Activated CD8-positive, alpha-beta T cell treated with anti-CD3 and anti-CD28 coated beads, Interleukin-2, amount 10 ng/mL, durations not matched to agents 7 days and 5 days (primary cell): Measurements from ENCODE around the gene ZBTB16. TPM values are rescaled to one million over a fixed set of nuclear protein-coding genes. Genes with fewer than 3 reads are reported as not detected.

Experiments
- ATAC-seq: fragments of 150-1000 bp; cut with Tn5 transposase; one replicate; pipeline ENCODE4 v1.10.0; 2021; ENCODE audit warnings: moderate library complexity
- CTCF ChIA-PET: fragments of 350-600 bp; sonication (Branson Sonifier 250); formaldehyde crosslinking; loops from one replicate; lab custom pipeline; 2021; ENCODE audit warnings: antibody characterized with exemption; lab: Charles Lee
- POLR2A ChIA-PET: fragments of 350-600 bp; sonication (Branson Sonifier 250); formaldehyde crosslinking; loops from one replicate; lab custom pipeline; 2021; ENCODE audit warnings: antibody characterized with exemption; lab: Charles Lee
- DNase-seq: peaks from one replicate; pipeline ENCODE4 v3.0.0-alpha.2; 2020
- H3K27ac Mint-ChIP-seq: one replicate; pipeline ENCODE4 v1.8.0; 2021; ENCODE audit warnings: mild to moderate bottlenecking, mixed read lengths
- H3K27me3 Mint-ChIP-seq: one replicate; pipeline ENCODE4 v1.8.0; 2021; ENCODE audit warnings: low read depth, mixed read lengths
- H3K36me3 Mint-ChIP-seq: one replicate; pipeline ENCODE4 v1.8.0; 2021; ENCODE audit warnings: low read depth, mixed read lengths
- H3K4me1 Mint-ChIP-seq: one replicate; pipeline ENCODE4 v1.8.0; 2021; ENCODE audit warnings: low read depth, mixed read lengths
- H3K4me3 Mint-ChIP-seq: one replicate; pipeline ENCODE4 v1.8.0; 2021; ENCODE audit warnings: mild to moderate bottlenecking, mixed read lengths
- H3K9me3 Mint-ChIP-seq: one replicate; pipeline ENCODE4 v1.8.0; 2022; ENCODE audit warnings: mixed read lengths; ENCODE audit not compliant: insufficient read depth
- total RNA-seq, 2 experiments: library from RNA; stranded (reverse); gene quantifications; one replicate each; pipeline ENCODE4 v1.2.3, GENCODE V29; 2021

Gene ZBTB16
- total RNA-seq, 2 experiments from 2014 or later: 16.3 to 16.4 TPM

GRCh38 chr11:114170226-114170625 is 110.7 kb downstream of the ZBTB16 start:
- DNase-seq: no peak
- CTCF ChIA-PET: interaction anchor here (0.6 to 9.5 kb wide), 5 partner anchors 11 to 404 kb away, joined by 3 to 89 read pairs (median 4); no protein-coding TSS in a partner anchor
- no peak for ATAC-seq
- no peaks in the 10 kb centered on the region for H3K27me3 Mint-ChIP-seq
- H3K27ac Mint-ChIP-seq: no peak overlapping the region
- no peaks in the 10 kb centered on the region for H3K9me3 Mint-ChIP-seq
- POLR2A ChIA-PET: interaction anchor here (1.0 to 1.7 kb wide), 2 partner anchors 10 to 13 kb away, joined by 3 to 6 read pairs; no protein-coding TSS in a partner anchor
- H3K36me3 Mint-ChIP-seq: peaks cover 9% of the 10 kb centered on the region
- peaks cover 99% of the 10 kb centered on the region for H3K4me1 Mint-ChIP-seq
- H3K4me3 Mint-ChIP-seq: no peak overlapping the region

- peak overlapping the region; percentile 89 for H3K27ac Mint-ChIP-seq
These were observed 111.9 kb downstream of the ZBTB16 start for GRCh38 chr11:114171257-114172054.

GRCh38 chr11:114172055-114172861 is 112.7 kb downstream of the ZBTB16 start:
- POLR2A ChIA-PET: interaction anchor here (0.6 to 2.5 kb wide), 3 partner anchors 12 to 61 kb away, joined by 3 to 18 read pairs (median 4); no protein-coding TSS in a partner anchor
- peak overlapping the region; percentile 89 for H3K27ac Mint-ChIP-seq
- peak; percentile 56 for ATAC-seq
- peak overlapping the region; percentile 47 for H3K4me3 Mint-ChIP-seq
- no peaks in the 10 kb centered on the region for H3K27me3 Mint-ChIP-seq
- peaks cover 85% of the 10 kb centered on the region for H3K4me1 Mint-ChIP-seq
- no peaks in the 10 kb centered on the region for H3K9me3 Mint-ChIP-seq
- CTCF ChIA-PET: interaction anchor here (0.7 to 9.5 kb wide), 7 partner anchors 9 to 137 kb away, joined by 3 to 89 read pairs (median 4); no protein-coding TSS in a partner anchor
- DNase-seq: no peak
- peaks cover 16% of the 10 kb centered on the region for H3K36me3 Mint-ChIP-seq

More at GRCh38 chr11:114171257-114172054, 111.9 kb downstream of the ZBTB16 start:
- Mint-ChIP-seq H3K36me3 (peaks cover 16% of the 10 kb centered on the region), H3K27me3 (no peaks in the 10 kb centered on the region), H3K9me3 (no peaks in the 10 kb centered on the region), H3K4me1 (peaks cover 91% of the 10 kb centered on the region), H3K4me3 (no peak overlapping the region)
- ATAC-seq: no peak
- DNase-seq: no peak
- POLR2A ChIA-PET: interaction anchor here (0.7 to 2.5 kb wide), 4 partner anchors 8 to 12 kb away, joined by 3 to 18 read pairs (median 5); no protein-coding TSS in a partner anchor
- CTCF ChIA-PET: interaction anchor here (0.8 to 9.5 kb wide), 6 partner anchors 10 to 136 kb away, joined by 3 to 89 read pairs (median 5); no protein-coding TSS in a partner anchor

- H3K27ac Mint-ChIP-seq: peak overlapping the region; percentile 89
- no peaks in the 10 kb centered on the region for H3K27me3 Mint-ChIP-seq
- H3K4me3 Mint-ChIP-seq: peak overlapping the region; percentile 47
- H3K9me3 Mint-ChIP-seq: no peaks in the 10 kb centered on the region
- ATAC-seq: peak; percentile 74
- peaks cover 16% of the 10 kb centered on the region for H3K36me3 Mint-ChIP-seq
- H3K4me1 Mint-ChIP-seq: peaks cover 82% of the 10 kb centered on the region
- peak; percentile 59 for DNase-seq
- ChIA-PET CTCF (interaction anchor here (0.7 to 9.5 kb wide), 6 partner anchors 8 to 112 kb away, joined by 3 to 89 read pairs (median 5); no protein-coding TSS in a partner anchor), POLR2A (interaction anchor here (0.6 to 2.5 kb wide), 2 partner anchors 11 to 62 kb away, joined by 3 to 18 read pairs; no protein-coding TSS in a partner anchor)
These were observed 113.4 kb downstream of the ZBTB16 start for GRCh38 chr11:114172871-114173444.

GRCh38 chr11:114173843-114174242 is 114.3 kb downstream of the ZBTB16 start:
- ChIA-PET CTCF (interaction anchor here (1.2 to 9.5 kb wide), 4 partner anchors 7 to 106 kb away, joined by 3 to 89 read pairs (median 8); no protein-coding TSS in a partner anchor), POLR2A (interaction anchor here (2.5 kb wide), 1 partner anchor 10 kb away, joined by 18 read pairs; no protein-coding TSS in a partner anchor)
- Mint-ChIP-seq H3K36me3 (peaks cover 16% of the 10 kb centered on the region), H3K27me3 (no peaks in the 10 kb centered on the region), H3K4me1 (peaks cover 80% of the 10 kb centered on the region), H3K27ac (peak overlapping the region; percentile 89), H3K9me3 (no peaks in the 10 kb centered on the region), H3K4me3 (no peak overlapping the region)
- ATAC-seq: no peak
- no peak for DNase-seq

- no peaks in the 10 kb centered on the region for H3K9me3 Mint-ChIP-seq
- ATAC-seq: no peak
- peaks cover 80% of the 10 kb centered on the region for H3K4me1 Mint-ChIP-seq
- DNase-seq: no peak
- H3K27me3 Mint-ChIP-seq: no peaks in the 10 kb centered on the region
- peaks cover 12% of the 10 kb centered on the region for H3K36me3 Mint-ChIP-seq
- ChIA-PET CTCF (interaction anchor here (1.4 to 1.5 kb wide), 2 partner anchors 18 to 86 kb away, joined by 4 to 6 read pairs; no protein-coding TSS in a partner anchor), POLR2A (interaction anchor here (0.6 to 1.4 kb wide), 2 partner anchors 8 to 104 kb away, joined by 3 to 8 read pairs; no protein-coding TSS in a partner anchor)
- H3K4me3 Mint-ChIP-seq: no peak overlapping the region
- H3K27ac Mint-ChIP-seq: peak overlapping the region; percentile 64
These were observed 115.4 kb downstream of the ZBTB16 start for GRCh38 chr11:114174712-114175495.

GRCh38 chr11:114175706-114176105 is 116.2 kb downstream of the ZBTB16 start:
- CTCF ChIA-PET: interaction anchor here (1.4 to 1.5 kb wide), 3 partner anchors 17 to 115 kb away, joined by 4 to 6 read pairs (median 5); no protein-coding TSS in a partner anchor
- Mint-ChIP-seq H3K36me3 (peaks cover 12% of the 10 kb centered on the region), H3K27ac (no peak overlapping the region), H3K4me1 (peaks cover 81% of the 10 kb centered on the region), H3K9me3 (no peaks in the 10 kb centered on the region), H3K4me3 (no peak overlapping the region), H3K27me3 (no peaks in the 10 kb centered on the region)
- DNase-seq (no peak), ATAC-seq (no peak)
- POLR2A ChIA-PET: interaction anchor here (0.6 to 1.4 kb wide), 2 partner anchors 8 to 105 kb away, joined by 3 to 8 read pairs; no protein-coding TSS in a partner anchor

GRCh38 chr11:114176321-114176720 is 116.8 kb downstream of the ZBTB16 start:
- no peak for DNase-seq
- Mint-ChIP-seq H3K36me3 (peaks cover 12% of the 10 kb centered on the region), H3K27ac (no peak overlapping the region), H3K4me1 (peaks cover 81% of the 10 kb centered on the region), H3K9me3 (no peaks in the 10 kb centered on the region), H3K4me3 (no peak overlapping the region), H3K27me3 (no peaks in the 10 kb centered on the region)
- no peak for ATAC-seq
- POLR2A ChIA-PET: no interaction called here
- CTCF ChIA-PET: interaction anchor here (0.9 to 8.9 kb wide), 4 partner anchors 7 to 280 kb away, joined by 3 to 89 read pairs (median 39); no protein-coding TSS in a partner anchor

- ATAC-seq: no peak
- H3K36me3 Mint-ChIP-seq: peaks cover 27% of the 10 kb centered on the region
- H3K9me3 Mint-ChIP-seq: no peaks in the 10 kb centered on the region
- H3K4me1 Mint-ChIP-seq: peaks cover 81% of the 10 kb centered on the region
- H3K27ac Mint-ChIP-seq: peak overlapping the region; percentile 13
- ChIA-PET CTCF (interaction anchor here (1.5 to 8.9 kb wide), 8 partner anchors 10 to 185 kb away, joined by 4 to 89 read pairs (median 8); no protein-coding TSS in a partner anchor), POLR2A (interaction anchor here (1.3 to 1.5 kb wide), 2 partner anchors 10 to 19 kb away, joined by 3 to 4 read pairs; no protein-coding TSS in a partner anchor)
- DNase-seq: no peak
- no peaks in the 10 kb centered on the region for H3K27me3 Mint-ChIP-seq
- no peak overlapping the region for H3K4me3 Mint-ChIP-seq
These were observed 119.1 kb downstream of the ZBTB16 start for GRCh38 chr11:114178656-114179055.
